HG02678 (cell line): ENCODE data around the gene TMC5.
"Not testable (repeated sequence)": the region's sequence is repeated elsewhere in the genome, so short reads cannot be mapped to it uniquely, and the experiment has no call there.

Source experiments
- ATAC-seq: cut with Tn5 transposase; IDR thresholded peaks from one replicate; pipeline ENCODE4 v1.9.1; 2021; ENCODE audit warnings: mild to moderate bottlenecking, moderate library complexity; ENCODE audit not compliant: unreplicated experiment

Gene TMC5

DNA sequence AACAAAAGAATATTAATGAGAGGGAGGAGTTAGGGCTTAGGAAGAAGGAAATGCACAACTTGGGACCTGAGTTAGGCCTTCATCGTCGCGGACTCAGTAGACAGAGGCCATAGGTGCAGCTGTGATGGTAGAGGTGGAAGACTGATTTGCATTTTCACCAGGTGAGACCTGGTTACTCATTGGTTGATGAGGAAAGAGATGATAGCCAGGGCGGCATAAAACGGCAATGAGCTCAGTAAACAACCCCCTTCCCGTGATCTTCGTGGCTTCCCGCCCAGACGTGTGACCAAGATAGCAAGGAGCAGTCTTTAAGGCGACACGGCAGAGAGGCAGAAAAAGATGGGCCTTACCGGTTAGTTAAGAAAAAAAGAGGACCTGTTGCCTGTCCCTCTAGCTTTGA is at the start of gene TMC5:
TMC5 (plus strand) TSS at position 244 of the 400 bp plus-strand sequence. CDS start 22,156 bp downstream, outside the sequence.
- no peak for ATAC-seq

GRCh38 chr16:19372541-19372940 is 45.1 kb upstream of the TMC5 start:
- not testable (repeated sequence) for ATAC-seq

GRCh38 chr16:19374402-19374801 is 43.3 kb upstream of the TMC5 start:
- ATAC-seq: no peak

DNA sequence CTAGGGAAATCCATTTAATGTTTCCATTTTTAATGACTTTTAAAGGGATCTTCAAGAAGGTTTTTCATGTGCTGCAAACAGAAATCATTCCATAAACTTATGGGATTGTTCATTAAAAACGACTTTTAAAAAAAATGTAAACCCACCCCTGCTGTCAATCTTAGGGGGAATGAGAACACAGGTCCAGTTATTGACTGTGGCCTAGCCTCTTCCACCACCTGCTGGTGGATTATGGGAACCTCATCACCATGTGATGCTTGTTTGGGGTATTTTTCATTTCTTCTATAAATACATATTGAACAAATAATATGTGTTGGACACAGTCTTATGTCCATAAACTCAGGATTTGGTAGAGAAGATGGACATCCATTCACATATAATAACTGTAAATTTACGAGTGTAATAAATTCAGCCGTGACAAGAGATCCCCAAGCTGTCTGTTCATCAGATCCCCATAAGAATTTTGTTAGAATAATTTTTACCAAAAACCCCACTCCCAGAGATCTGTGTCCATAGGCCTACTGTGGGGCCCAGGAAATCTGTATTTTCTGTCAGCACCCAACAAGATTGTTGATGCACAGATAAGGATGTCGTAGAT is 42.0 kb upstream of the TMC5 start:
- no peak for ATAC-seq

GRCh38 chr16:19377864-19378263 is 39.8 kb upstream of the TMC5 start:
- no peak for ATAC-seq

DNA sequence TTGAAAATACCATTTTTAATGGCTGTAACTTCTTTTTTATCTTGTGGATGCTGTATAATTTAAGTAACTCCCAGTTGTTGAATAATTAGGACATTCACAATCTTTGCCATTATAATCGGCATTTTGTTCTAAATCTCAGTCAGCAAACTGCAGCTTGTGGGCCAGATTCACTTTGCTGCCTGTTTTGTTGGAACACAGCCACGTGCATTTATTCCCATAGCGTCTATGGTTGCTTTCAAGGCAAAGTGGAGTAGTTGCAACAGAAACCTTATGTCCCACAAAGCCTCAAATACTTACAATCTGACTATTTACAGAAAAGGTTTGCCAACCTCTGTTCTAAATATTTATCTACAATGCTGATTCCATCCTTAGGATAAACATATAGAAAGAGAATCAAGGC is 39.2 kb upstream of the TMC5 start:
- no peak for ATAC-seq

- ATAC-seq: no peak
Measured at GRCh38 chr16:19379838-19380237, 37.8 kb upstream of the TMC5 start.

DNA sequence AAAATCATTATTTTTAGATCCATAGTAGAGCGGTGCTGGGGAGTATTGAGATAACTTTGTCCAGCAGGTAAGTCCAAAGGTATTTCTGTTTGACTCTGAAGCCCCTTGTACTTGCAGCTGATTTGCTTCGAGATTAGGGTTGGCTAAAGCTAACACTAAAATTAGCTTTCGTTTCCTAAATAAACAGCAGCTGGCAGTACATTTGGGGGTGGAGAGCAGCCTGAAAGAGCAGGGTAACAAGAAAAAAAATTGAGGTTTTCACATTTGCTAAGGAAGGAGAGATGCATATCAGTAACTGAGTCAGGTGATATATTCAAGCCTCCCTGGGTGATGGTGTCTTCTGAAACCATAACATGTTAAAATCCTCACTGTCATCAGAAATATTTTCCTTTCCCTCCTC is 37.4 kb upstream of the TMC5 start:
- ATAC-seq: no peak

- no peak for ATAC-seq
Measured at GRCh38 chr16:19382084-19382801, 35.4 kb upstream of the TMC5 start.

GRCh38 chr16:19382887-19383816 is 34.5 kb upstream of the TMC5 start:
- ATAC-seq: no peak

DNA sequence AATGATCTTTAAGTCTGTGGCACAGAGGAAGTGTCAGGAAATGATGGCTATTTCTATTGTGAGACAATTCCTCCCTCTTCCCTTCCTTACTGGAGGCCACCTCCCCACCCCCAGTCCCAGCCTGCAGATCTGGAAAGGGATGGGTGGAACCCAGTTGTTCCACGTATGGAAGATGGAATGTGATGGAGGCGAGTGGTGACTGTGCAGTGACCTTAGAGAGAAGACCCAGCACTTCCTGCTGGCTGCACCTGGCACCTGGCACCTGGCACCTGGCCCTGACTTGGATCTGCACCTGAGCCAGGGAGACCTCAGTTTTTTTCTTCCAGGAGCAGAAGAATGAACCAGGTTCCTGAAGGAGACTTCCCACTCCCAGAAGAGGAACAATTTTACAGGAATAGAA is 33.0 kb upstream of the TMC5 start:
- no peak for ATAC-seq

DNA sequence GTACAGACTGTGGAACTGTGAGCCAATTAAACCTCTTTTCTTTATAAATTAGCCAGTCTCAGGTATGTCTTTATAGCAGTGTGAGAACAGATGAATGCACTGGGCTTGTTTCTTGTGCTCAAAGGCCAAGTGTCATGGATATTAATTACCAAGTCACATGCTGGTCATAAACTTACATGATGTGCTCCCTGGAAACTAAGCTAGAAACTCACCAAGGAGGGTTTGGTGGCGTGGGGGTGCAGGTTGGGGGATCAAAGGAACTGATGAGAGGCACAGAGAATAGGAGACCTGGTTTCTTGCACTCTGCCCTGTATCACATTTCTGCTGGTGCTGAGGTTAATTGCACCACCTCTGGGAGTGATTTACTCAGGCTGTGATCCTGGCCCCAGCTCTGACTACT is 31.2 kb upstream of the TMC5 start:
- ATAC-seq: no peak

GRCh38 chr16:19389246-19389645 is 28.4 kb upstream of the TMC5 start:
- no peak for ATAC-seq

DNA sequence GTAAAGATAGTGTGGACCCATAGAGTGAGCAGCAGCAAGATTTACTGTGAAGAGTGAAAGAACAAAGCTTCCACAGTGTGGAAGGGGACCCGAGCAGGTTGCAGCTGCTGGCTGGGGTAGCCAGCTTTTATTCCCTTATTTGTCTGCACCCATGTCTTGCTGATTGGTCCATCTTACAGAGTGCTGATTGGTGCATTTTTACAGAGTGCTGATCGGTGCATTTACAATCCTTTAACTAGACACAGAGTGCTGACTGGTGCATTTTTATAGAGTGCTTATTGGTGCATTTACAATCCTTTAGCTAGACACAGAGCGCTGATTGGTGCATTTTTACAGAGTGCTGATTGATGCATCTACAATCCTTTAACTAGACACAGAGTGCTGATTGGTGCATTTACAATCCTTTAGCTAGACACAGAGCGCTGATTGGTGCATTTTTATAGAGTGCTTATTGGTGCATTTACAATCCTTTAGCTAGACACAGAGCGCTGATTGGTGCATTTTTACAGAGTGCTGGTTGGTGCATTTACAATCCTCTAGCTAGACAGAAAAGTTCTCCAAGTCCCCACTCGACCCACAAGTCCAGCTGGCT is 26.4 kb upstream of the TMC5 start:
- not testable (repeated sequence) for ATAC-seq

- no peak for ATAC-seq
Measured at GRCh38 chr16:19392352-19392751, 25.3 kb upstream of the TMC5 start.

DNA sequence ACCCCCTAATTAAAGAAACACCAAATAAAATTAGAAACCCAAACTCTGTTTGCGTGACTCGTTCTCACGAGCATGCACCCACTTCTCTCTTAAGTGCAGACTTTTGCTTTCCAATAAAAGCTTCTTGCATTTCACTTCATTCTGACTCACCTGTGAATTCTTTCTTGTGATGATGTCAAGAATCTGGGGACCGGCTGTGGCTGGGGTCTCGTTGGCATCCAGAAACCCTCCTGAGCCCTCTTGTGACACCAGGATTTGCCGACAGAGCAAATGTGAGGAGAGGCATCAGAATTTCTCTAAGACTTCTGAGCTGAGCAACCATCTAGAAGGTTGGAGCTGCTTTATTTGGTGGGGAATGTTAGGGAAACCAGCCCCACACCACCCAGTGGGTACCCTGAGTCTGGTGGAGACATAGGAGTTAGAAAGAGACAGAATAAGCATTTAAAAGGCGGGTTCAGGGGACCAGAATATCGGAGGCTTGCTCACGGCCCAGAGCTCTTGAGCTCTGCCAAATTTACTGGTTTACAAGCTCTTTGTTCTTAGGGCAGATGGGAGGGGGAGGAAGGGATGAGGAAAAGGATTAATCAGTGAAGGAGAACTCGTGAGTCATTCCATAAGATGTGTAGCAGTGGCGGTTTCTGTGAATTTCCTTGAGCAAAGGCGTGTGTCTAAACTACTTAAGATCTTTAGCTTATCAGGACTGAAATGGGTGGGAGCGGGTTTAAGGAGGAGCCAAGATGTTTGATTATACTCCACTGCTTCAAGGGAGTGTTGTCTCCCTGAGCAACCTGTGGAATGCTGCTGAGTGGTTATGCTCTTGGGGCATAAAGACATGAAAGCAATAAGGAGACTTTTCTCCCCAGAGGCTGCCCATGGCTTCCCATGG is 24.2 kb upstream of the TMC5 start:
- no peak for ATAC-seq

- not testable (repeated sequence) for ATAC-seq
Measured at GRCh38 chr16:19395646-19396267, 21.9 kb upstream of the TMC5 start.

DNA sequence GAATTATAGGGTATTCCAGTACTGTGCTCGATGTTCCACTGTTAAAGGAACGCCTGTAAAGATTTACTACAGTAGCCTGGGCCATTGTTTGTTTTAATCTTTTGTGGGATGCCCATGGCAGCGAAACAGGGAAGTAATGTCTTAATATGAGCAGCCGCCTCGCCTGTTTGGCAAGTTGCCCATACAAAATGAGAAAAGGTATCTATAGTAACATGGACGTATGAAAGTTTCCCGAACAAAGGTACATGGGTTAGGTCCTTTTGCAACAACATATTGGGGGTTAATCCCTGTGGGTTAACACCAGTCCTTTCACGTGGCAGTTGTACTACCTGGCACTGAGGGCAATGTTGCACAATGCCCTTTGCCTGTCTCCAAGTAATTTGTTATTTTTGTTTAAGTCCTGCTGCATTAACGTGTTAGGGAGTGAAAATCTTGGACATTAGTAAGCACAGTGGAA is 21.1 kb upstream of the TMC5 start:
- no peak for ATAC-seq

GRCh38 chr16:19397373-19397772 is 20.3 kb upstream of the TMC5 start:
- not testable (repeated sequence) for ATAC-seq

- no peak for ATAC-seq
Measured at GRCh38 chr16:19400711-19401110, 17.0 kb upstream of the TMC5 start.
